PC-3 (cell line): ENCODE data around the gene HCN1. TPM values are rescaled to one million over a fixed set of nuclear protein-coding genes. Genes with fewer than 3 reads are reported as not detected.
A peak's percentile ranks its signal among the peaks of the same experiment; 100 is the strongest.

ENCODE experiments used
- ATAC-seq: fragments of 200-7000 bp; cut with Tn5 transposase; 2 replicates; pipeline ENCODE4 v1.9.1; 2020; ENCODE audit warnings: mild to moderate bottlenecking, moderate library complexity
- BruUV-seq: library from RNA; stranded (reverse); fragments of 400-500 nt; replicated peaks from 2 replicates; lab custom pipeline; 2021; lab: Mats Ljungman, UMichigan
- CTCF ChIA-PET: fragments of 300-600 bp; sonication (Branson Sonifier 250); formaldehyde crosslinking; loops from one replicate; lab custom pipeline; 2022; ENCODE audit warnings: antibody characterized with exemption; lab: Charles Lee
- POLR2A ChIA-PET: fragments of 300-600 bp; sonication (Branson Sonifier 250); formaldehyde crosslinking; loops from one replicate; lab custom pipeline; 2022; ENCODE audit warnings: antibody characterized with exemption; ENCODE audit not compliant: unreplicated experiment; lab: Charles Lee
- DNase-seq: peaks from one replicate; pipeline ENCODE4 v3.0.0-alpha.2; 2015
- H2AFZ ChIP-seq: fragments of 300-600 bp; sonication (generic); 2 replicates; pipeline ENCODE4 v1.6.0; 2016; ENCODE audit warnings: antibody characterized with exemption, low read length
- H3F3A ChIP-seq: fragments of 300-600 bp; sonication (generic); one replicate; pipeline ENCODE4 v1.6.0; 2017; ENCODE audit warnings: antibody characterized with exemption, low read length, control low read depth, mild to moderate bottlenecking; ENCODE audit not compliant: unreplicated experiment
- H3K27ac ChIP-seq: fragments of 300-600 bp; sonication (generic); 2 replicates; pipeline ENCODE4 v1.5.1; 2016; ENCODE audit warnings: mild to moderate bottlenecking, low read length
- H3K27me3 ChIP-seq: fragments of 300-600 bp; sonication (generic); 2 replicates; pipeline ENCODE4 v1.6.1; 2016; ENCODE audit warnings: low read length, mixed read lengths
- H3K36me3 ChIP-seq: fragments of 300-600 bp; sonication (generic); 2 replicates; pipeline ENCODE4 v1.6.1; 2016; ENCODE audit warnings: low read depth, mixed run types, low read length, mixed read lengths
- H3K4me1 ChIP-seq: fragments of 300-600 bp; sonication (generic); 2 replicates; pipeline ENCODE4 v1.5.1; 2016; ENCODE audit warnings: low read length; ENCODE audit not compliant: insufficient read depth
- H3K4me2 ChIP-seq: fragments of 300-600 bp; sonication (generic); 2 replicates; pipeline ENCODE4 v1.6.0; 2016; ENCODE audit warnings: low read length
- H3K4me3 ChIP-seq: fragments of 300-600 bp; sonication (generic); 2 replicates; pipeline ENCODE4 v1.5.1; 2016; ENCODE audit warnings: mild to moderate bottlenecking, low read length, mixed read lengths
- H3K79me2 ChIP-seq: fragments of 300-600 bp; sonication (generic); 2 replicates; pipeline ENCODE4 v1.6.1; 2017; ENCODE audit warnings: low read length, mixed read lengths
- H3K9ac ChIP-seq: fragments of 300-600 bp; sonication (generic); 2 replicates; pipeline ENCODE4 v1.6.0; 2016; ENCODE audit warnings: mild to moderate bottlenecking, low read length
- H3K9me2 ChIP-seq: fragments of 300-600 bp; sonication (generic); replicated peaks from 2 replicates; pipeline ENCODE4 v1.6.1; 2016; ENCODE audit warnings: mixed run types, low read length, mixed read lengths
- H3K9me3 ChIP-seq: fragments of 300-600 bp; sonication (generic); 2 replicates; pipeline ENCODE4 v1.6.1; 2016; ENCODE audit warnings: low read length, mixed read lengths
- H4K20me1 ChIP-seq: fragments of 300-600 bp; sonication (generic); 2 replicates; pipeline ENCODE4 v1.6.1; 2016; ENCODE audit warnings: low read length, mixed read lengths
- EZH2 ChIP-seq: fragments of 300-600 bp; sonication (generic); IDR thresholded peaks from one replicate; pipeline ENCODE4 v1.6.1; 2017; ENCODE audit warnings: antibody characterized with exemption, mild to moderate bottlenecking, low read length; ENCODE audit not compliant: unreplicated experiment
- EZH2phosphoT487 ChIP-seq: fragments of 300-600 bp; sonication (generic); IDR thresholded peaks from 2 replicates; pipeline ENCODE4 v1.6.1; 2018; ENCODE audit warnings: mild to moderate bottlenecking, antibody characterized with exemption, low read length, borderline replicate concordance
- intact Hi-C: fragments of 100-400 bp; cut with micrococcal nuclease; formaldehyde crosslinking; loops from 2 replicates; pipeline ENCODE4 v1.9.0; 2023
- total RNA-seq: library from RNA; depleted of rRNA; stranded (reverse); fragments of >200 nt; gene quantifications from 2 replicates; pipeline ENCODE4 v1.2.3, GENCODE V29; 2014
- TF ChIP-seq, protein P1 (sequence below): fragments of 300-600 bp; sonication (generic); conservative IDR thresholded peaks from 2 replicates; pipeline ENCODE4 v1.5.1; 2017; ENCODE audit warnings: antibody characterized with exemption, low read depth, mild to moderate bottlenecking, low read length

HCN1 gene
- total RNA-seq, 1 experiment from 2014 or later, result not detected

DNA sequence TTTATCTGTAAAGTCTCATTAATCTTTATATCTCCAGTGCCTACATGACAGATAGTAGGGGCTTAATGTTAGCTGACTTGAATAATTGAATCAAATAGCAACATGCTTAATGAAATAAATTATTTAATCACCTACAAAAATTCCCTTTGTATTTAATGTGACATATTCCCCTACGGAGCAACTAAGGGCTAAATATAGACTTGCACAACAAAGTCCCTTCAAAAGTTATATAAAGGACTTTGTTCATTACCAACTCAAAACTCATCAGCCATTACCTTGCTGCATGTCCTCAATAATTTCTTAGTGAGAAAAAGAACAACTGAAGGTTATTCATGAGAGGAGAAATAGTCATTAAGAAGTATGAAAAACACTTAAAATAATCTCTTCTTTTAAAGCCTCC, 424.6 kb downstream of the HCN1 start:
- H3K27me3 ChIP-seq, result peaks cover 9% of the 10 kb centered on the region; the same call in 1 of the 2 replicates
- H3K79me2 ChIP-seq, result no peaks in the 10 kb centered on the region
- H3K27ac ChIP-seq, result no peak overlapping the region
- H3K4me3 ChIP-seq, result no peak overlapping the region
- H3K9me3 ChIP-seq, result no peaks in the 10 kb centered on the region
- H3K4me2 ChIP-seq, result no peak overlapping the region
- POLR2A ChIA-PET, result no interaction called here
- no peak for ATAC-seq
- H3F3A ChIP-seq, result no peaks in the 10 kb centered on the region
- no TSS peak for BruUV-seq
- H3K9me2 ChIP-seq, result 0 out of 2 replicates have a peak, but pooled peaks cover 2% of the 10 kb centered on the region
- H3K36me3 ChIP-seq, result no peaks in the 10 kb centered on the region
- H2AFZ ChIP-seq, result no peak overlapping the region
- intact Hi-C loops, result no loop called here
- H3K4me1 ChIP-seq, result no peaks in the 10 kb centered on the region
- DNase-seq, result no peak
- no peak overlapping the region for H3K9ac ChIP-seq
- no peaks in the 10 kb centered on the region for H4K20me1 ChIP-seq
- no peak for TF ChIP-seq EZH2phosphoT487
- TF ChIP-seq, protein P1, sequence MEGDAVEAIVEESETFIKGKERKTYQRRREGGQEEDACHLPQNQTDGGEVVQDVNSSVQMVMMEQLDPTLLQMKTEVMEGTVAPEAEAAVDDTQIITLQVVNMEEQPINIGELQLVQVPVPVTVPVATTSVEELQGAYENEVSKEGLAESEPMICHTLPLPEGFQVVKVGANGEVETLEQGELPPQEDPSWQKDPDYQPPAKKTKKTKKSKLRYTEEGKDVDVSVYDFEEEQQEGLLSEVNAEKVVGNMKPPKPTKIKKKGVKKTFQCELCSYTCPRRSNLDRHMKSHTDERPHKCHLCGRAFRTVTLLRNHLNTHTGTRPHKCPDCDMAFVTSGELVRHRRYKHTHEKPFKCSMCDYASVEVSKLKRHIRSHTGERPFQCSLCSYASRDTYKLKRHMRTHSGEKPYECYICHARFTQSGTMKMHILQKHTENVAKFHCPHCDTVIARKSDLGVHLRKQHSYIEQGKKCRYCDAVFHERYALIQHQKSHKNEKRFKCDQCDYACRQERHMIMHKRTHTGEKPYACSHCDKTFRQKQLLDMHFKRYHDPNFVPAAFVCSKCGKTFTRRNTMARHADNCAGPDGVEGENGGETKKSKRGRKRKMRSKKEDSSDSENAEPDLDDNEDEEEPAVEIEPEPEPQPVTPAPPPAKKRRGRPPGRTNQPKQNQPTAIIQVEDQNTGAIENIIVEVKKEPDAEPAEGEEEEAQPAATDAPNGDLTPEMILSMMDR, result no peak
- no peak for TF ChIP-seq EZH2
- CTCF ChIA-PET, result no interaction called here

DNA sequence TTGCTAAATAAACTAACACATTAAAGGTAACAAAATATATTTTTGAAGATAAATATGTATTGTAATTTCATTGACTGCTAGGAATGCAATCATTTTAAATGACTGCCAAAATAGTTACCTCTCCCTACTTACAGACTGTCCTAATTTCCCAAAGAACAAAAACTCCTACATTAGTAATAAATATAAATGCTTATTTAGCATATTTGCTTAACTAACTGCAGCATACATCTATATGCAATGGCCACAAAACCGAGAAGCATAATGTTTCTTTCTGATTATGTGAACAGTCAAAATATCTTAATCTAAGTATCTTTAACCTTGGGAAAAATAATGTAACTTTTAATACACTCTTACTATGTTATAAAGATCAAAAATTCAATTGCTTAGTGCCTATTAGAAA, 431.7 kb downstream of the HCN1 start:
- H3K79me2 ChIP-seq, result no peaks in the 10 kb centered on the region
- no peak overlapping the region for H2AFZ ChIP-seq
- DNase-seq, result no peak
- H3K9ac ChIP-seq, result no peak overlapping the region
- H3K27me3 ChIP-seq, result peaks cover 29% of the 10 kb centered on the region
- H3K4me1 ChIP-seq, result no peaks in the 10 kb centered on the region
- no peak overlapping the region for H3K27ac ChIP-seq
- no TSS peak for BruUV-seq
- intact Hi-C loops, result no loop called here
- TF ChIP-seq EZH2 (no peak), EZH2phosphoT487 (no peak)
- TF ChIP-seq, protein P1, result no peak
- no peaks in the 10 kb centered on the region for H3K9me3 ChIP-seq
- no peak overlapping the region for H3K4me2 ChIP-seq
- H4K20me1 ChIP-seq, result no peaks in the 10 kb centered on the region
- no peak for ATAC-seq
- ChIA-PET CTCF (no interaction called here), POLR2A (no interaction called here)
- no peaks in the 10 kb centered on the region for H3F3A ChIP-seq
- H3K4me3 ChIP-seq, result no peak overlapping the region
- no peaks in the 10 kb centered on the region for H3K9me2 ChIP-seq
- H3K36me3 ChIP-seq, result no peaks in the 10 kb centered on the region

DNA sequence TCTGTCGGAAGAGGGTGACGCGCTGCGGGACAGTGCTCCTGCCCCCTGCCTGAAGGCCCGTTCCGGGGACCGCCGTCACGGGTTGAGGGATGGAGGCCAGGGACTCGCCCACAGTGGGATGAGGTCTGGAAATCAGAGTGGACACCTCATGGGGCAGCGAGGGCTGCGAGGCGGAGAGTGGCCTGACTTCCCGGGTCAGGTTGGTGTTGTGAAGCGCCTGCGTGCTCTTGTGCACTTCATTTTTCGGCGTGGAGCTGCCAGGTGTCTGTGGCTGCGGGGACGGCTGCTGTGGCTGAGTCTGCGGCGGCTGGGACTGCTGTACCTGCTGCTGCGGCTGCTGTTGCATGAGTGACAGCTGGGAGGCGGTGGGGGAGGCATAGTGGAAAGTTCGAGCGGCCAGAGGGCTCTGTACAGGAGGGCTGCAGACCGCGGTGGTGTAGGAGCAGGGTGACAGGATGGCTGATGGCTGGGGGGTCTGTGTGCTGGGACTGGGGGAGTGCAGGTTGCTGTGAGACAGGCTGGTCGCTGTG, 434.1 kb downstream of the HCN1 start:
- Histone ChIP-seq H3F3A (no peaks in the 10 kb centered on the region), H3K27me3 (peaks cover 24% of the 10 kb centered on the region), H3K9ac (no peak overlapping the region), H3K27ac (no peak overlapping the region), H3K4me3 (no peak overlapping the region), H3K4me2 (no peak overlapping the region), H3K79me2 (no peaks in the 10 kb centered on the region), H4K20me1 (no peaks in the 10 kb centered on the region), H3K9me2 (no peaks in the 10 kb centered on the region), H3K36me3 (no peaks in the 10 kb centered on the region), H3K9me3 (no peaks in the 10 kb centered on the region), H3K4me1 (no peaks in the 10 kb centered on the region), H2AFZ (no peak overlapping the region)
- no peak for TF ChIP-seq EZH2
- TF ChIP-seq EZH2phosphoT487, result no peak
- TF ChIP-seq, protein P1, result no peak
- ChIA-PET POLR2A (no interaction called here), CTCF (no interaction called here)
- peak; percentile 51; the same call in 1 of the 2 replicates for ATAC-seq
- intact Hi-C loops, result no loop called here
- no peak for DNase-seq
- no TSS peak for BruUV-seq
